GM12872 (cell line): ENCODE results near the gene MRPL34.

Experiments
- TF ChIP-seq, protein P1 (sequence below): IDR thresholded peaks from 3 replicates; pipeline ENCODE4 v1.5.1; 2011; ENCODE audit warnings: low read depth, mild to moderate bottlenecking, low read length, moderate library complexity; ENCODE audit not compliant: insufficient read depth

MRPL34 gene

GRCh38 chr19:17319473-17320238 is 14.0 kb downstream of the MRPL34 start:
- TF ChIP-seq, protein P1, sequence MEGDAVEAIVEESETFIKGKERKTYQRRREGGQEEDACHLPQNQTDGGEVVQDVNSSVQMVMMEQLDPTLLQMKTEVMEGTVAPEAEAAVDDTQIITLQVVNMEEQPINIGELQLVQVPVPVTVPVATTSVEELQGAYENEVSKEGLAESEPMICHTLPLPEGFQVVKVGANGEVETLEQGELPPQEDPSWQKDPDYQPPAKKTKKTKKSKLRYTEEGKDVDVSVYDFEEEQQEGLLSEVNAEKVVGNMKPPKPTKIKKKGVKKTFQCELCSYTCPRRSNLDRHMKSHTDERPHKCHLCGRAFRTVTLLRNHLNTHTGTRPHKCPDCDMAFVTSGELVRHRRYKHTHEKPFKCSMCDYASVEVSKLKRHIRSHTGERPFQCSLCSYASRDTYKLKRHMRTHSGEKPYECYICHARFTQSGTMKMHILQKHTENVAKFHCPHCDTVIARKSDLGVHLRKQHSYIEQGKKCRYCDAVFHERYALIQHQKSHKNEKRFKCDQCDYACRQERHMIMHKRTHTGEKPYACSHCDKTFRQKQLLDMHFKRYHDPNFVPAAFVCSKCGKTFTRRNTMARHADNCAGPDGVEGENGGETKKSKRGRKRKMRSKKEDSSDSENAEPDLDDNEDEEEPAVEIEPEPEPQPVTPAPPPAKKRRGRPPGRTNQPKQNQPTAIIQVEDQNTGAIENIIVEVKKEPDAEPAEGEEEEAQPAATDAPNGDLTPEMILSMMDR = no peak

DNA sequence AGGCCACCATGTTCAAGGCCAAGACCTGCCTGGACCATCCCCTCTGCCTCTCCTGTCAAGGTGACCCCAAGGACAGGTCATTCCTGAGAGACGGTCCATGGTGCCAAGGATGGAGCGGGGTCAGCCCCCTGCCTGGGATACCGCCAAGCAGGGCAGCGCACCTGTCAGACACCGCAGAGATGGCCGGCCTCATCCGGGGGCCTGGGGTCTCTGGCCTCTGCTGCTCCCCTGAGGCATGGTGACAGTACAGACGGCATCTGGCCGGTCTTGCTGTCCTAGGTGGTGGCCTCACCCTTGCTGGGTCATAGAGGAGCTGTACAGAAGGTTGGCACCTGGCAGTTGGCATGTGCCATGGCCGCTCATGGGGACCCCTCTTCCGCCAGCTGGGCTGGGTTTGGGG is 14.8 kb downstream of the MRPL34 start:
- TF ChIP-seq, protein P1 = no peak

DNA sequence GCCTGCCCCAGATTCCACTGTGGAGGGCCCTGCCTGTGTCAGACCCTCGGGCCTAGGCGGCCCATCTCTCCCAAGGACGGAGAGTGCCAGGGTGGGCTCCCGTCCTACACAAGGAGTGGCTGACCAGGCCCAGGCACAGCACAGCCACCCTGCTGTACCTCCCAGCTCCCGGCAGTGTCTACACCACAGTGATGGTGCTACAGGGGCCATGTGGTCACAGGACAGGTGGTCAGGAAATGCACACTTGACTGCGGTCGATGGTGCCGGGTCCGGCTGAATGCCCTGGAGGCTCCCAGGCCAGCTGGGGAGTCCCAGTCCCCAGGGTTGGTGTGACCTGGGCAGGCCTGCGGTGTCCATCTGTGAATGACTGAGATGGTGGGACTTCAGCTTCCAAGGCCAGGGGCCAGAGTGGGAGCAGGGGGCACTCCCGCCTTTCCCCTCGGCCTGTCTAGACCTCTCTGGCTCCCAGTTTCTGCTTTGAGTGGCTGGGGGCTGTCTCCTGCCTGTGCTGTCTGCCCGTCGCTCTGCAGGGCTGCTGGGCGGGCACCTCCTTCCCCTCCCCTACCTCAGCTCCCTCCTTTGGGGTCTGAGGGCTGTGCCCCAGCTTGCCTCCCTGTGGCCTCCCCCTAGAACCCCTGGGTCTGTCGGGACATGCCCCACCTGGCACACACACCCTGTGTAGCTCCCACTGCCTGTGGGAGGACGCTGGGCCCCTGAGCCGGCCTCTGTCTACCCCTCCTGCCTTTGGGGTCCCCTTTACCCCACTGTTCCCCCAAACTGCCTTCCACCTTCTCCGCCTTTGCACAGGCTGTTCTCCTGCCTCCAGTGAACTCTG is 16.2 kb downstream of the MRPL34 start:
- TF ChIP-seq, protein P1 = no peak

DNA sequence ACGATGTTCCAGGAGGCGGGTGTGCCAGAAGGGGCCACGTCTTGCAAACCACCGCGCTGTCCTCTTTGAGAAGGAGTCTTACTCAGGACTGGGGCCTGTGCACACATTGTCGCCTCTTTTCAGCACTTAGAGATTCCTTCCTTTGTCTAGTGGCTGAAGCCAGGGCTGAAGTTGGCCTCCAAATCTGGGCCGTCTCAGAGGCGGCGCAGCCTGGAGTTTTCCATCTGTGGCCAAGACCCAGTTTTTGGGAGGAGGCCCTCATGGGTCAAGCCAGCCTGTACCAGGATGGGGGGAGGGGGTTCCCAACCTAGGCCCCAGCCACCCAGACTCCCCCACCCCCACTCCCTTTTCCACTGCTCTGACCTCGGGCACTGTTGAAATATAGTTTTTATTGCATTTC is 17.2 kb downstream of the MRPL34 start:
- TF ChIP-seq, protein P1 = no peak

GRCh38 chr19:17323300-17323963 is 17.8 kb downstream of the MRPL34 start:
- TF ChIP-seq, protein P1 = no peak

DNA sequence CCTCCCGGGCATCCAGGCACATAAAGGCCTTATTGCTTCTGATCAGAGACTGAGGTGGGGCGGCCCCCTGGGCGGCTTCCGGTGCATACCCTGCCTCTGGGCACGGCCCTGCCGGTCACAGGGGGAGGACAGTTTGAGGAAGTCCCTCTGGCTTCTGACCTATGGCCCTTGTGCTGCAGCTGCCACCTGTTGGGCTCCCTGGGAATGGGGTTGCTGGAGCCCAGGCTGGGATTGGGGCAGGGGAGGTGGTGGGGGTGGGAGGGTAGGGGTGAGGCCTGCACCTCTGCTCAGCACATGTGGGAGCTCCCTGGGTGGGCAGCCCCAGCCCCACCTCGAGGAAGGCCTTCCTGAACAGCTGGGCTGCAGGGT is 18.3 kb downstream of the MRPL34 start:
- TF ChIP-seq, protein P1 = no peak
